LNCaP clone FGC (cell line): ENCODE results near the gene SOX8.

Experiments
- DNase-seq: peaks from one replicate; pipeline ENCODE4 v3.0.0-alpha.2; 2011; ENCODE audit warnings: low read depth
- H3K4me3 ChIP-seq: 2 replicates; pipeline ENCODE4 v1.5.1; 2011; ENCODE audit warnings: mild to moderate bottlenecking, low read depth, low read length, control low read depth
- CTCF ChIP-seq: IDR thresholded peaks from 2 replicates; pipeline ENCODE4 v1.5.1; 2012; ENCODE audit warnings: mild to moderate bottlenecking; ENCODE audit not compliant: control insufficient read depth, insufficient read depth; ENCODE audit errors: extremely low read depth

The SOX8 gene

DNA sequence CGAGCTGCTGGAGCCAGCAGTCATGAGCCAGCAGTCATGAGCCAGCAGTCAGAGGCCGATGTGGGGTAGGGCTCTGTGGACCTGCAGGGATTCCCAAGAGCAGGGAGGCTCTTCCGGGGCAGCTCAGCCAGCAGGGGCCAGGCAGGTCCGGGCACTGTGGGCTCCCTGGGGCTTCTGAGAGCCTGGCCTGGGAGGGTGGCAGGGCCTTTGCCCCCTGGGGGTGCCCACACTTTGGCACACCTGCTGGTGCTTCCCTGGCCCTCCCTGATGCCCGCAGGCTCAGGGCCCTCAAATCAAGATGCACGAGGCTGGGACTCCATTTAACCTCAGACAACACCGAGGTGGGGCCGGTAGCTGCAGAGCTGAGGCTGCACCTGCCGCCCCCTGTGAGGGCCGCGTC, 18.1 kb downstream of the SOX8 start:
- no peak overlapping the region for H3K4me3 ChIP-seq
- DNase-seq, result no peak
- TF ChIP-seq CTCF, result no peak

DNA sequence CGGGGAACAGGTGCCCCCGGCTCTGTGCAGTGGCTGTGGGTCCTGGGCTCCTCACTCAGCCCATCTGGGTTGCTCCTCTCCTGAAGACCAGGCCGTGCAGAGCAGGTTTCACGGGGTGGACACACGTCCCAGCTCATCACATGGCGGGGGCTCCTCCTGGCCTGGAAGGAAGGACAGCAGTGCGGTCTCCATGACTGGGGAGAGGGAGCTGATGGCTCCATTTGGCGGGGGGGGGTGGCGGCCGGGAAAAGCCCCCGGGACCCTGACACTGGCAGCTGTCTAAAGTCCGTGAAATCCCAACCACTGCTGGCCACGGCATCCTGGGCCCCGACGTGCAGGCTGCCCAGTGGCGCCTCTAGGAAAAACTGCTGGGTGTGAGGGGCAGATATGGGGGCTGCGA, 19.0 kb downstream of the SOX8 start:
- H3K4me3 ChIP-seq, result no peak overlapping the region
- TF ChIP-seq CTCF, result no peak
- DNase-seq, result no peak

DNA sequence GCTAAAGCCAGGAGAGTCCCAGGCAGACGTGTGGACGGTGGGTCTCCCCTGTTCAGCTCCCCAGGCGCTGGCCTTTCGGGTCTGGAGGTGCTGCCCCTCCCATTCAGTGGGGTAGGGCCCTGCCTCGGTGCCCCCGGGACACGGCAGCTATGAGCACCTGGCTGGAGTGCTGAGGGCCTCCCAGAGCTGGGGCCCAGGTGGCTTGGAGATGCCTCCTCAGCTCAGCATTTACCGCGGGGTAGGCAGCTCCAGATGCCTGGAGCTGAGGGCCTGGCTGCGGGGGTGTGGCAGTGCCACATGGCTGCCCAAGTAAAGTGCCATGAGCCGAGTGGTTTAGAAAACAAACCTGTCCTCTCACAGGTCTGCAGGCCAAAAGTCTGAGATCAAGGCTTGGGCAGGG, 19.5 kb downstream of the SOX8 start:
- no peak overlapping the region for H3K4me3 ChIP-seq
- no peak for TF ChIP-seq CTCF
- no peak for DNase-seq

DNA sequence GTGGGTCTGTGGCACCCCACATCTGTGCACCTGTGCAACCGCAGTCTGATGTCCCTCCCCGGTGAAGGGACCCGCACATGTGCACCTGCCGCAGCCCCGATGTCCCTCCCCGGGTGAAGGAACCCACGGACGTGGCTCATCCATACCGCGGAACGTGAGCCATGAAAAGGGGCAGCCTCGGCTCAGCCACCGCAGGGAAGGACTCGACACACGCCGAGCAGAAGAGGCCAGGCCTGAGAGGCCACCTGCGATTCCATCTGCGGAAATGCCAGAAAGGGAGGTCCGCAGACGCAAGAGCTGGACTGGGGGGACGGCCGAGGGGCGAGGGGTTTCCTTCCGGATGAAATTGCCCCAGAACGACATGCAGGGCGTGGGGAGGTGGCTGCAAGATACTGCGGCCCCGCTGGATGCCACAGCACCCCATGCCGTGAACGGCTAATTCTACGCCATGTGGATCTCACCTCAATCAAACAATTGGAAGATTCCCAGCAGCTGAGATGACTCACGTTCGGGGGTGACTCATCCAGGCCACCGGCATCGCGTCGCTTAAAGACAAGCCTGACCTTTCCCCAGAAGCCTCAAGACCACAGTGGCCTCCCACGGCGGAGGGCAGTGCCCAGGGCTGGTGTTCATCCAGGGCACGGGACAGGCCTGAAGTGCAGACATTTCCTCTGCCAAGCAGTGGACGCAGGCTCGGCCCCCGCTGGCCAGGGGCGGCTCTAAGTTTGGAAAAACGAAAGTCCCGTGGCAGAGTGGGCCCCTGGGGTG, 21.0 kb downstream of the SOX8 start:
- no peak overlapping the region for H3K4me3 ChIP-seq
- TF ChIP-seq CTCF, result no peak
- peak; percentile 30 for DNase-seq

DNA sequence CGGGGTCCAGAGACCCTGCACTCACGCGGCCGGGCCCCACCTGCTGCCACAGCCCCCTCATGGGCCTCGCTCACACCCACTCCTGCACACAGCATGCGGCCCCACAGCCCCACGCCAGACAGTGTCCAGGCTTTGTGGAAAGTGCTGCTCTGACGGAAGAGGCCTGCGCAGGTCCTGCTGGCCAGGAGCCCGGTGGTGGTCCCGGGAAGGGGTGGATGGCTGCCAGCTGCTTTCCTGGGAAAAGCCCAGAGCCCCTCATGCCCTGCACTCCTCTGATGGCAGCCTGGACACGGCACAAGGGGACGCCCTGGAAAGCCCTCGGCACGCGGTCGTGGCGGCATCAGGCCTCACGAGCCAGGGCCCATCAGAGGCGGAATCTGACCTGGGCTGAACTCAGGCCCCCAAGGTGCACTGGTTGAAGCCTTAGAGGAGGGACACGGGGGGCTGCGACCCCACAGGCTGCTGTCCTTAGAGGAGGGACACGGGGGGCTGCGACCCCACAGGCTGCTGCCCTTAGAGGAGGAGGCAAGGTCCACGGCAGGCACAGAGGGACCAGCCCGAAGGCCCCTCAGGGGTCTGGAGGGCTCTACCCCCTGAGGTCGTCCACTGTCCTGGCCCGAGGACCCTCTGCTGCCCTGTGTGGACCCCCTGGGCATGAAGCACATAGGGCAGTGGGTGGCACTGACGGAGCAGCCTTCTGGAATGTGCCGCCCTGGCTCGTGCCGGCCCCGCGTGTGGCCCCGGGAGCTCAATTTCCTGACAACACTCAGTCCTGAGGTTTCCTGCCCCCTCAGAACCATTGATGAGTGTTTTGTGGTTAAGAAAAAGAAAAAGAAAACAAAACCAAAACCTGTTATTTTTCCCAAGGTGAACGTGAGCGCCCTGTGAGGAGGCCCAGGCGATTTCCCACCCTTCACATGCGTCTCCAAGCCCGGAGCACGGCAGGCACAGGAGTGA, 22.1 kb downstream of the SOX8 start:
- DNase-seq, result no peak
- no peak overlapping the region for H3K4me3 ChIP-seq
- TF ChIP-seq CTCF, result no peak

- no peak overlapping the region for H3K4me3 ChIP-seq
- TF ChIP-seq CTCF, result no peak
- no peak for DNase-seq
Observed at GRCh38 chr16:1005286-1005685, 23.7 kb downstream of the SOX8 start.
